GM19239 (cell line): ENCODE data around the gene MTR.
A peak's percentile ranks its signal among the peaks of the same experiment; 100 is the strongest.
"Not testable (repeated sequence)": the region's sequence is repeated elsewhere in the genome, so short reads cannot be mapped to it uniquely, and the experiment has no call there.

ENCODE experiments used
- DNase-seq: peaks from one replicate; pipeline ENCODE4 v3.0.0; 2011; ENCODE audit warnings: low spot score; ENCODE audit not compliant: insufficient read length
- FAIRE-seq: peaks from 2 replicates; lab custom pipeline; 2011; peaks lifted over from hg19 to GRCh38; lab: Jason Lieb, UNC

The MTR gene

DNA sequence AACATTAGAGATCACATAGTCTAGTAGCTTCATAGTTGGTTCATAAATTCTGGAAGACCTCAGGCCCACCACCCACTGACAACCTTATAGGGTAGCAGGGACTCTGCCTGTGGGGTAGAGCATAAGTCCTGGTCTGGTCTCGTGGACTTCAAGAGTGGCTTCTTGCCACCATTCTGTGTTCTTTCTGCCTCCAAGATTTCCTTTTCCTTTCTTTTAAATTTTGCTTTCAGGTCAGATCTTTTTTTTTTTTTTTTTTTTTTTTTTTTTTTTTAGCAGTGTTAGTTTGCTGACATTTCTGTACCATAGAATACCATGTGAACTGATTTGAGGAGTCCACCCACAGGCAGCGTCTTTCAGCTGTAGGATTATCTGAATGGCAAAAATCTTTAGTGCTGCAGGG lies 28.5 kb downstream of the MTR start:
- DNase-seq: no peak
- no peak for FAIRE-seq

DNA sequence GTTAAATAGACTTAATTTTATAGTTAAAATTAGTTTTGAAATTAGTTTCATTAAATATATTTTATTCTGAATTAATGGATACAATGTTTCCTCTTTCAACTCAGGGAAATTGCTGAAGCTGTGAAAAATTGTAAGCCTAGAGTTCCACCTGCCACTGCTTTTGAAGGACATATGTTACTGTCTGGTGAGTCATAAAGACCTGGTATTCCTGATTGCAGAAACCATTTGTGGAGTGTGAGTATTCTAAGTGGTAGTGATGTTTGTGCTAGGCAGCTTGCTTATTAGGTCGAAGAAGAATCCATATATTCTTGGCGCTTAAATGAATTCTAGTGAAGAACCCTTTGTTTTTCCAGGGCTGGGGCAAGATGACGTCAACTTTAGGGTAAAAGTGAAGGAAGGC lies 34.0 kb downstream of the MTR start:
- no peak for FAIRE-seq

DNA sequence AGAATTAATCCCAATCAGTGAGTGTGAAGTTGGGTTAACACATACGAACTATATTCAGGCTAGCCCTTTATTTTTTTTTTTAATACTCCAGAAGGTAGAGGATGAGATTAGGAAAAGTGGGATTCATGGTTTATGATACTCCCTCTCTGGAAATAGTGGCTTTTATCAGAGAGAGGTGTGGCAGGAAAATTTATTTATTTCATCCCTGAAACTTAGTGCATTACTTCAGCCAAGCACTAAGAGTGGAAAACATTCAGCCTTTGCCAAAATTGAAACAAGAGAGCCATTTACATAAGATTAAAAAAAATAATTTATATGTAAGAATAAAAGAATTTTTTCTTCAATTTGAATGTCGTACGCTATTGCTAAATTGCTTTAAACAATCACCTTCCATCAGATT lies 35.0 kb downstream of the MTR start:
- FAIRE-seq (no peak), DNase-seq (no peak)

More for the DNA sequence above, 34.0 kb downstream of the MTR start:
- DNase-seq: no peak

DNA sequence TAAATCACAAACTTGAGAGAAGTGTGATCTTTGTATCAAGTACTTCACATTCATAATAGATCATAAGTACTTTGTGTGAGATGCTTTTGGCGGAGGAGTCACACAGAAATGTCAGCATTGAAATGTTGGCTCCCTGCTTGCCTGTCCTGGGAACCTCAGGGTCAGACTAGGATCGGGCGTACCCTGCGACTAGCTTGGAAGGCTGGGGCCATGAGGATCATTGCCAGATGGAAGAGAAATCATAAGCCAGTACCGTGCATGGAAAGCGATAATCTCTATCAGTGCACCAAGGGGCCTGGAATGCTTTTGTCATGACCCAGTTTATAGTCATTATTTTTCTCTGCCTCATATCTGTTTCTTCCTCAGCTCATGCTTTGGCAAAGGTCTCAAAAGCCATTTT lies 35.5 kb downstream of the MTR start:
- FAIRE-seq (no peak), DNase-seq (no peak)

DNA sequence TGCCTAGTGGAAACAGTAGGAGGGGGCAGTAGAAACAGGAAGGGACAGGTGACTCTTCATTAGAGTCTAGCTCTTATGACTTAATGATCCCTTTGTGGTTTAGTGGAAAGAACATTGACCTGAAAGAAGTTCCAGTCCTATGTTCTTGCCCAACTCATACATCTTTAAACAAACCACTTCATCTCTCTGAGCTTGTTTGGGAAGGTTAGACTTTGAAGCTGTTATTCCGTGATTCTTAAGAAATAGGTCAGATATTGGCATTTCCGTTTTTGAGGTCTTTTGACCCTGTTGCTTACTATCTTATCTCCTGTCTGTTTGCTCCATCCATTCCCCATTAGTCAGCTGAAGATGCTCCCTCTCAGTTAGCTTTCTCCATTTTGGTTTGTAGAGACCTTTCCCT lies 38.5 kb downstream of the MTR start:
- FAIRE-seq: no peak
- no peak for DNase-seq

DNA sequence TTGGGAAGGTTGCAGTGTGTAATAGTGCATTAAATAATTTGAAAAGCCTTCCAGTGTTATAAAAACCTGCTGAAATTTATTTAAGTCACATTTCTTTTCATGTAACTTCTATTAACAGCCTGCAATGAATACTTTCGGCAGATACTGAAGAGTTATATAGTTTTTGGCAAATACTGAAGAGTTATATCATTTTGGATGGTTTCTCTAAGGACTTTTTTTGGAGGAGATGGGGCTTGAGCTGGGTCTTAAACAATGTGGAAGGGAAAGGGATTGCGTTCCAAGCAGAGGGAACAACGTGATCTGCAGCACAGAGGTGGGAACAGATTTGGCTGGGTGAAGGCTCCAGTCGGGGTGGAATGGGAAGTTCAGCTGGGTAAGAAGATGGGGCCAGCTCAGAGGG lies 39.8 kb downstream of the MTR start:
- FAIRE-seq (no peak), DNase-seq (no peak)

DNA sequence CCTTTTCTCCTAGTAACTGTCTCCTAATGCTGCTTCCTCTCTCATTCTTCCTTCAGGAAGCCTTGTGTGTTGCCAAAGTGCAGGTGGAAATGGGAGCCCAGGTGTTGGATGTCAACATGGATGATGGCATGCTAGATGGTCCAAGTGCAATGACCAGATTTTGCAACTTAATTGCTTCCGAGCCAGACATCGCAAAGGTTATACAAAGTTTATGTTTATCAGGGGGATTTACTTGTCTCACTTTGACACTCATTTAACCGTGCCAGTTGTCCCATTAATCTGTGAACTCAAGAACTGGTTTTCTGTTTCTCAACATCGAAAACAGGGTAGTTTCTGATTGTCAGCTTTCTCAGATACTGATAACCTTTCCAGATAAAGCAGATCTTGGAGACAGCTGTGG lies 40.4 kb downstream of the MTR start:
- no peak for DNase-seq
- no peak for FAIRE-seq

DNA sequence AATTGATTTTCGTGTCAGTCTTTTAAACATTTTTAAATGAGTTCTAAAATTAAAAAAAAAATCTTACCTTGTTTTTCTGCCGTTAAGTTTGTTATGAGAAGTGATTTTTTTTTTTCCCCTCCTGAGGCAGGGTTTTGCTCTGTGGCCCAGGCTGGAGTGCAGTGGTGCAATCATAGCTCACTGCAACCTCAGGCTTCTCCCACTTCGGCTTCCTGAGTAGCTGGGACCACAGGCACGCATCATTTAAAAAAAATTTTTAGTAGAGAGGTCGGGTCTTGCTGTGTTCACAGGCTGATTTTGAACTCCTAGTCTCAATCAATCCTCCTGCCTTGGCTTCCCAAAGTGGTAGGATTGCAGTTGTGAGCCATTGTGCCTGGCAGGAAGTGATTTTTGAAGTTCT lies 41.1 kb downstream of the MTR start:
- FAIRE-seq: no peak
- no peak for DNase-seq

DNA sequence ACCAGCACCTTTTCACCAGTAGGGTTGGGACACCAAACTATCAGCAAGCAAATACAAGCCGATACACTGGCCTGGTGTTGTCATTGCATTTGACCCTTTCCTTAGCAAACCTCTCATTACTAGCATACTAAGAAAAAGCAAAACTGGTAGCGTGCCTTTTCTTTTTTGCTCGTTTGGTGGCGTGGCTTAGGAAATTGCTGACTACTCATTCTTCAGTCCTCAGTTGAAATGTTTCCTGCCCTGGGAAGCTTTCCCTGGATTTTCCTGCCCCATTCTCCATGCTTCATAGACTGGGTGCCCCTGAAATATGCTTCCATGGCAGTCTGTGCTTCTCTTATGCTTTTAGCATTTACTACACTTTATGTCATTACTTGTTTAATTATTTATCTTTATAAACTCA lies 42.0 kb downstream of the MTR start:
- no peak for FAIRE-seq

DNA sequence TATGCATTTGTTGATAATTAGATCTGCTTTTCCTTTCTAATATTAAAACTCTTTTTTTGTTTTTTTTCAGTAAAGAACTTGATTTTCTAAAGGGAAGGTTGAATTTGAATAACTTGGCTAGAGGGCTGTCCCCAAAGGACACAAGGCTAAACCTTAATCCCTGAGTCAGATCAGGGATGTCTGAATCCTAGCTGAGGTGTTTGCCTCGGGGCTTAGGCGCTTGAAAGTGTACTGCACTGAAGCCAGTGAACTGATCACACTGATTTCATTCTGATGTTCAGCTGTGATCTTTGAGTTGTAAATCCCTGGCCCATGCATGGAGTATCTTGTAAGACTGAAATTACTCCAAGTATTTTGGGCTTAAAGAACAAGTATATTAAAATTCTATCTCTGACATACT lies 42.8 kb downstream of the MTR start:
- peak; percentile 4 for FAIRE-seq
- no peak for DNase-seq

More for the DNA sequence above, 42.0 kb downstream of the MTR start:
- DNase-seq: no peak

DNA sequence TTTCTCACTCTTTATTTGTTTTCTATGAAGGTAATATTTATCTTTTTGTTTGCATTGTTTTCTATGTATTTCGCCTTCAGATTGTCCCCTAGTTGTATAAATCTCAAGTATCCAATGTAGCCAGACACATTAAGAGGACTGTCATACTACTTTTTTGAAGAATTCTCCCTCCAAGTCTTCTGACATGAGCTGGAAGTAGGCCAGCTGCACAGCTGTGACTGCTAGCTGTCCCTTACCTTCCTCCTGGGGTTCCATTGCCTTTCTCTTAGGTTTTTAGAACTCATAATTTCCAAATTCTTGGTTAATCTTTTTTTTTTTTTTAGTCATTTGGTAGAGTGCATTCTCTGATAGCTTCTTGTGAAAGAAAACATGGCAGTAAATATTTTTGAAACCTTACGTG lies 46.2 kb downstream of the MTR start:
- DNase-seq: no peak
- FAIRE-seq: no peak

DNA sequence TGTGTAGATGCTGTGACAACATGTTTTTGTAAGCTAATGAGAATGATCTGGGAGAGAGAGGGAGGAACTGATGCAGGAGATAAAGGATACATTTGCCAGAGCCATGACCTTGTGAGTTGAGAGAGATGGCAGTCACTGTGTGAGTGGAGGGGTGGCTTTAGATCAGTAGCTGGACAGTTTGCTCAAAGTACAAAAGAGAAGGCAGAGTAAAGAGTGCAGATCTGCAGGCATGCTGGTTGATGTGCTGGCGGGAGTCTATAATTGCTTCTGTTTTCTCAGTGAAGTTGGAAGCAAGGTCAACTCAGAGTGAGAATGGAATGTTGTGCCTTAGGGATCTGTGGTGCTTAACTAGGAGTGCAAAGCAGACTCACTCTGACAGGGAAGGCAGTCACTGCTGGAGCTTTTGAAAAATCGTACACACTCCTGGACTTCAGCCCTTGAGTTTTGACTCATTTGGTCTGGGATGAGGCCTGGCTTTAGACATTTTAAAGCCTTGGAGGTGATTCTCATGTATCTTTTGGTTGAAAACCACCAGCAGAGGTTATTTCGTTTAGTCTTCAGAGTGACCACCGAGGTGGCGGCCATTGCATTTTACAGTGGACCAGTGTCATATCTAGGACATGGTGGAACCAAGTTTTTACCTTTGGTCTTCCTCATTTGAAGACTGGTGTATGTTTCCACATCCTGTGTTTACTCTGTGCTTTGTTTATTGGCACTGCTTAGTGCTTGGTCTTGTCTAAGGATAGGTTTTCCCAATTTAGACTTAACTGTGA lies 49.6 kb downstream of the MTR start:
- no peak for FAIRE-seq
- DNase-seq: no peak

DNA sequence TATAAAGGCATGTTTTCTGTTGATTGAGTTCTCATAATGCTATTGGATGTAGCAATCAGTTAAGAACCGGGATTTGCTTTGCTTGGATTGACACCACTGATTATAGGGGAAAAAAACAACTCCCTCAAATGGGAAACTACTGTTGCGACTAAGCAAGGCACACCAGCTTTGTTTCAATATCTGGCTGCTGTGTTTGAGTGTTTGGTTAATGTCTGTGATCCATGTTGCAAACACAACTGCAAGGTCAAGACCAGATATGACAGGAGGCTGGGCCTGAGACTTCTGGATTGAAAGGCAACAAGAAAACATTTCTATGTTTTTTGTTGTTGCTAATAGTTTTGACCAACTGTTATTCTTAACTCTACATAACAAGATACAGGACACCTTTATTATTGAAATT lies 50.7 kb downstream of the MTR start:
- FAIRE-seq (no peak), DNase-seq (no peak)

DNA sequence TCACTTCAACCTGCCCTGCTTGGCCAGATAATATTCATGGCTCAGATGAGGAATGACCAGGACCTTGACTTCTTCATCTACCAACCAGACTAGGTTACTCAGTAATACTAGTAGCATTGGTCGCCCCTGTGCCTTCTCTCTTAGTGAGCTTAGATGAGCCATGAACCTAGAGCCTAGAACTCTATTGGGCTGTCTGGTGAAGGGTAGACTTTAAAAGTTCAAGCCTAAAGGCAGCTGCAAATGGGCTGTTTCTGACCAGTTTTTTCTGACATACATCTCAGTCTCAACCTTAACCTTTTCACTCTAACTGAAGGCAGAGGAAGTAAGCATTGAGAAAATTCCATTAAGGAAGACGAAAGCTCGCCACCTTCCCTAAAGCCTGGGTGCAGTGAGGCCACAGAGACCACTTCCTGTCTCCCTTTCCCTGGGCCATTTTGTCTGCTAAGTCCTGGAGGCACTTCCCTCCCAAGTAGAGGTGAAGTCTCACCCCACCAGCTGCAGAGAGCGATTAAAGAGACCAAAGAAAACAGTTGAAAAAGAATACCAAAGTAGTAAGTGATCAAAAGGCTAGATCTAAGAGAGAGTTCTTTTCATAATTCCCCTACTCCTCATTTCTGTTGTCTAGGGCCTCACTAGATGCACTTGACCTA lies 53.3 kb downstream of the MTR start:
- FAIRE-seq: no peak
- no peak for DNase-seq

DNA sequence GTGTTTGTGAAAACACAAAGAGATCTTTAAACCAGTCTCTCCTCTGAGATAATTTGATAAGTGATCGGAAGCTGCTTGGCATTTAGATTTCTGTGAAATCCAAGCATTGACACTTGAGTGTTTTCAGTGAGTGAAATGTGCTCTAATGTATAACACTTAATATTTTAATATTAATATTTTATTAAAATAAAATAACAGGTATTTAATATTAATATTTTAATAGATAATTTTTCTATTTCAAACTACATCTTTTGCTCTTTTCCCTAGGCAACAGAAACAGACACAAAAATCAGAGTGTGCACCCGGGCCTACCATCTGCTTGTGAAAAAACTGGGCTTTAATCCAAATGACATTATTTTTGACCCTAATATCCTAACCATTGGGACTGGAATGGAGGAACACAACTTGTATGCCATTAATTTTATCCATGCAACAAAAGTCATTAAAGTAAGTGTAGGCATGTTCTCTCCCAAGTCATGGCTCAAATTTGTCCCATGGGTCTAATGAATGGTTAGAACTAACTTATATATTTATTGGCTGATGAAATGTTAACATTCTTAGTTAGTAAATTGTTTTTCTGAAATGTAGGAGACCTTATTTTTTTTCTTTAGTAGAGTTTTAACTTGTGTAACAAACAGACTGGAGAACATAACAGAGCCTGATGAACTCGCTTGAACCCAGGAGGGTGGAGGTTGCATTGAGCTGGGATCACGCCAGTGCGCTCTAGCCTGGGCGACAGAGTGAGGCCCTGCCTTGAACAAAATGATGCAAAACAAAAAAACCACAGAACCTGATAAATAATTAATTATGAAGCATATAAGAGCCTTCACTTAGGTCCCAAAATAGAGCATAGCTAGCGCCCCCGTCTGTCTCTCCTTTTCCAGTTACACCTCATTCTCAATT lies 55.2 kb downstream of the MTR start:
- DNase-seq (no peak), FAIRE-seq (no peak)

DNA sequence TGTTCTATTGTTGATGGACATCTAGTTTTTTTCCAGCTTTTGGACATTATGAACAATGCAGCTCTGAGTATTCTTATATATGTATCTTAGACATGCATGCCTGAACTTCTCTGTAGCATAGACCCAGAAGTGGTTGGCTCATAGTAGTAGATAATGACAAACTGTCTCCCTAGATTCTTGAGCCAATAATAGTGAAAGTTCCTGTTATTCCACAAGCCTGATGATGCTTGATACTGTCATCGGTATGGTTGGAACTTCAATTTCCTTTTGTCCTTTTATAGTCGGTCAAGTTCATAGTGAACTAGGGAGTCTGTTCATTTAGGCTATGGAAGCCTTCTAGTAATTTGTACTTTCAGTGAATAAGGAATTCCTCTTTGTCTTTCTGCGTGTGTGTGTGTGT lies 56.8 kb downstream of the MTR start:
- no peak for FAIRE-seq
- no peak for DNase-seq

DNA sequence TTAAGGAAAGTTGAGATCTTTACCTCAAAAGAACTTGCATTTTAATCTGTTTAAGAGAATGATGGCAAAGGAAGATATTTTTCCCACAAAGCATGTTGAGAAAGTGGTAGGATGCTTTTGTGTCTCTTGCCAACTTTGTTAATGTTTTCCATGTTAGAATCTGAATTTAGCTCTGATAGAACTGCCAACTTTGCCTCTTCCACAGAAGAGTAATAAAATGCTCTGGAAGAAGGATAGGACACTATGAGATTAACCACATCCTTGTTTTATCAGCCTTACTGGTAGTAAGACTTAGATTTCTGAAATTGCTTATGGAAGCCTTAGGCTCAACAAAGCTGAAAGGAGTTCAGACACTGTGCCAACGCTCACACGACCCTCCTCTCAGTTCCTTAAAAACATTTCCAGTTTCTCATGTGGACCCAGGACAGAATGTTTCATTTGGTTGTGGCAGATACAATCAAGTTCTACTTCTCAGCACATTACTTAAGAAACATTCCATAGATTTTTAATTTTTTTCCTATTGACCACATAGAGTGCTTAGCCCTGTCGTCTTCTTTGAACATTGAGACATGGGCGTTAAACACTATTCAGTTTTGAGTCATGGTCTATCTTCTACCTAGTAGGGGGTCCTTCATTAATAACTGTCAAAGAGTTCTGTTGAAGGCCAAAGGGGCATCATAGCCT lies 59.0 kb downstream of the MTR start:
- DNase-seq (no peak), FAIRE-seq (no peak)

DNA sequence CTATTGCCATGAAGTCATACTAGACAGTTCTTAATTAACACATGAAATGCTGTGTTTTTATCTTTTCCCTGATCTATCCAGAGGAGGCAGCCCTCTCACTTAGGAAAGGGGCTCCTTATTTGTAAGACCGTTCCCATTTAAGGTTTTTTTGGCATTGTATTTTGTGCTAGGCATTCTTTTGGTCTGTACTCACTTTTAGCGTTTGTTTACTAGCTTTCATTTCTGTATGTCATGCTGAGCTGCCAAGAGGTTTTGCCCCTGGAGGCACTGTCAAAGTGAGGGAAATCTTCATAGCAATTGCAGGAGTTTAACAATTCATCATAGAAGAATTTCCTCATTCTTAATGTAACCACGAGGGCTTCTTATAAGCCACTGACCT lies 59.5 kb downstream of the MTR start:
- FAIRE-seq: no peak

DNA sequence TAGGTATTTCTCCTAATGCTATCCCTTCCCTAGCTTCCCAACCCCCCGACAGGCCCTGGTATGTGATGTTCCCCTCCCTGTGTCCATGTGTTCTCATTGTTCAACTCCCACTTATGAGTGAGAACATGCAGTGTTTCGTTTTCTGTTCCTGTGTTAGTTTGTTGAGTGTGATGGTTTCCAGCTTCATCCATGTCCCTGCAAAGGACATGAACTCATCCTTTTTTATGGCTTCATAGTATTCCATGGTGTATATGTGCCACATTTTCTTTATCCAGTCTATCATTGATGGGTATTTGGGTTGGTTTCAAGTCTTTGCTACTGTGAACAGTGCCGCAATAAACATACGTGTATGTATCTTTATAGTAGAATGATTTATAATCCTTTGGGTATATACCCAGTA lies 61.6 kb downstream of the MTR start:
- FAIRE-seq, DNase-seq: not testable (repeated sequence)

More for the DNA sequence above, 59.5 kb downstream of the MTR start:
- DNase-seq: no peak

DNA sequence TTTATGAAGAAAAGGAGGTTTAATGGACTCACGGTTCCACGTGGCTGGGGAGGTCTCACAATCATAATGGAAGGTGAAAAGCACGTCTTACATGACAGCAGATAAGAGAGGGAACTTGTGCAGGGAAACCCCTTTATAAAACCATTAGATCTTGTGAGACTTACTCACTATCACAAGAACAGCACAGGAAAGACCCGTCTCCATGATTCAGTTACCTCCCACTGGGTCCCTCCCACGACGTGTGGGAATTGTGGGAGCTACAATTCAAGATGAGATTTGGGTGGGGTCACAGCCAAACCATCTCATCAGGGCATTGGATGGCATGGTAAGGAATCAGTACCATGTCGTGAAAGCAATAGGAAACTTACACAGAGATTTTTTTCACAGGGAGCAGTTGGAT lies 63.1 kb downstream of the MTR start:
- FAIRE-seq: no peak
- DNase-seq: no peak
